Body of pancreas (tissue), 4 donors: ENCODE results near the gene C19orf12.

ENCODE experiments used
- CTCF ChIP-seq, 7 experiments: fragments of 450-650 bp in 4 of 7; fragments of 200-600 bp in 3 of 7; sonication (generic) in 3 of 7; IDR thresholded peaks; one replicate each; pipeline ENCODE4 v1.5.1; 2016 to 2019; ENCODE audit warnings: antibody characterized with exemption in 7 of 7
- POLR2A ChIP-seq, 3 donors: fragments of 450-650 bp; IDR thresholded peaks; one replicate each; pipeline ENCODE4 v1.6.1; 2016; ENCODE audit warnings: antibody characterized with exemption in 3 of 3, mild to moderate bottlenecking in 2 of 3

GRCh38 chr19:29724102-29724641 is 9.1 kb upstream of the C19orf12 start:
- TF ChIP-seq POLR2A (IDR thresholded peaks at IDR 0.05) (no peak), CTCF (IDR thresholded peaks at IDR 0.05) (no peak)
